IPS-NIHi11 (cell line): ENCODE data around the gene SRSF9.
"Not testable (repeated sequence)": the region's sequence is repeated elsewhere in the genome, so short reads cannot be mapped to it uniquely, and the experiment has no call there.

Experiments used
- DNase-seq: peaks from one replicate; pipeline ENCODE4 v3.0.0; 2012; ENCODE audit warnings: mixed read lengths, low spot score

The SRSF9 gene

DNA sequence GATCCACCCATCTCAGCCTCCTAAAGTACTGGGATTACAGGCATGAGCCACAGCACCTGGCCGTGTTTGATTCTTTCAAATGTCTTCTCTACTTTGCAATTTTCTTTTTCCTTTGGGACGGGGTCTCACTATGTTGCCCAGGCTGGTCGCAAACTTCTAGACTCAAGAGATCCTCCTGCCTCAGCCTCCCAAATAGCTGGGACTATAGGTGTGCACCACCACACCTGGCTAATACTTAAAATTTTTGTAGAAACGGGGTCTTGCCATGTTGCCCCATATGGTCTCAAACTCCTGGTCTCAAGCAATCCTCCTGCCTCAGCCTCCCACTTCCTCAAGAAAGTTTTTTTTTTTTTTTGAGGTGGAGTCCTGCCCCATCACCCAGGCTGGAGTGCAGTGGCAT is 21.6 kb downstream of the SRSF9 start:
- no peak for DNase-seq

DNA sequence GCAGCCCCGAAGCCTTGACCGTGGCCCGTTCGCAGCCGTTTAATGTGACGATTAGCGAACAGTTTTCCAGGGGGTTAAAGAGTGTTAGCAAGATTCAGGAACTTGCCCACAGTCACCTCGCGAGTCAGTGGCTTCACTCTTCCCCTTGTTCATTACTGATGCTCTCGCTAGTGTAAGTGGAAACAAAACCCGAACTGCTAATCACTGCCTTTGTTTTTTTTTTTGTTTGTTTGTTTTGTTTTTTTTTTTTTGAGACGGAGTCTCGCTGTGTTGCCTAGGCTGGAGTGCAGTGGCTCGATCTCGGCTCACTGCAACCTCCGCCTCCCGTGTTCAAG is 22.7 kb downstream of the SRSF9 start:
- DNase-seq = not testable (repeated sequence)

- peak; percentile 85 for DNase-seq
Observed at GRCh38 chr12:120445911-120446843, 23.4 kb downstream of the SRSF9 start, which contains the start of the genes GATC and TRIAP1. Gene GATC (plus strand): TSS chr12:120446444. CDS start chr12:120446481, 37 bp downstream. Gene TRIAP1 (minus strand): TSS chr12:120446384. CDS start chr12:120446372, 12 bp downstream.

DNA sequence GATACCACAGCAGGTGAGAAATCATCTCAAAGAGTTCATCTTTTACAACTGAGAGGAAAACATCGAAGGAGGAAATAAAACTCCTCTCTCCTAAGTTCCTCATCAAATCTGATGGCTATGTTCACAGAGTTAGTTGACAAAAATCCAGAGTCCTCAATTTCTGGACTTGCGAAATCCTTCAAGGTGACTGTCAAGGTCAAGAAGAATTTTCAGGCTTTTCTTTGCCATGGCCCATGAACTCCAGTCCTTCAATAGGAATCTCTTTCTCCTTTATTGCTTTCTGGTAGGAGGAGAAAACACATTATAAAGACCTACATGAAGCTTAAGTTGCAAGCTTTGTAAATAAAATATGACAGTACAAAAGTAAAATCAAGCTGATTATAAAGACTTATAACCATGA is 24.9 kb downstream of the SRSF9 start:
- DNase-seq = no peak

- DNase-seq = peak; percentile 86
Observed at GRCh38 chr12:120439646-120440247, 29.8 kb downstream of the SRSF9 start.

- DNase-seq = no peak
Observed at GRCh38 chr12:120438495-120439198, 30.9 kb downstream of the SRSF9 start.

DNA sequence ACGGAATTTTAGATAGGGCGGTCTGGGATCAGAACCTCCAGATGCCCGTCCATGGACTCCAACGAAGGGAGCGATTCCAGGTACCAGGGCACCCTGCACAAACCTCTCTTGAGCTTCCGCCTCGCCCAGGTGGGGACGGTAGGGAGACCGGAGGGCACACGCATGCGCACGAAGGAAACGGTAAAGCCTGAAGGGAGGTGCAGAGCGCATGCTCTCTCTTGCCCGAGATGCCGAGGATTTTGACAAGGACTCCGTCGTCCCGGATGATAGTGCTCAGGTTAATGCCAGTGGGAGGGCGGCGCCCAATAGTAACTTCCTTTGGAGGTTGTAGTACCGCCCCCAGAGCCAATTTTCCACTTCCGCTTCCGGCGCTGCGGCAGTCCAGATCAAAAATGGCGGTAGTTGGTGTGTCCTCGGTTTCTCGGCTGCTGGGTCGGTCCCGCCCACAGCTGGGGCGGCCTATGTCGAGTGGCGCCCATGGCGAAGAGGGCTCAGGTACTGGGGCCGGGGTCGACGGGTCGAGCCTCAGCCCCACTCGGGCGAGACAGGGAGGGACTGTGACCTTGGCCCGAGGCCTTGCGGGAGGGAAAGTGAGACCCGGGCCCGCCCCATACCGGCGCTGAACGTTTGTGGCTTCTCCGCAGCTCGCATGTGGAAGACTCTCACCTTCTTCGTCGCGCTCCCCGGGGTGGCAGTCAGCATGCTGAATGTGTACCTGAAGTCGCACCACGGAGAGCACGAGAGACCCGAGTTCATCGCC is 31.6 kb downstream of the SRSF9 start, which contains the start of gene COX6A1:
Gene COX6A1, plus strand, starts transcription at position 379 of the 760 bp plus-strand sequence. Its CDS starts 14 bp downstream, at position 393.
- peak; percentile 96 for DNase-seq

- DNase-seq = no peak
Observed at GRCh38 chr12:120432772-120433525, 36.6 kb downstream of the SRSF9 start.

DNA sequence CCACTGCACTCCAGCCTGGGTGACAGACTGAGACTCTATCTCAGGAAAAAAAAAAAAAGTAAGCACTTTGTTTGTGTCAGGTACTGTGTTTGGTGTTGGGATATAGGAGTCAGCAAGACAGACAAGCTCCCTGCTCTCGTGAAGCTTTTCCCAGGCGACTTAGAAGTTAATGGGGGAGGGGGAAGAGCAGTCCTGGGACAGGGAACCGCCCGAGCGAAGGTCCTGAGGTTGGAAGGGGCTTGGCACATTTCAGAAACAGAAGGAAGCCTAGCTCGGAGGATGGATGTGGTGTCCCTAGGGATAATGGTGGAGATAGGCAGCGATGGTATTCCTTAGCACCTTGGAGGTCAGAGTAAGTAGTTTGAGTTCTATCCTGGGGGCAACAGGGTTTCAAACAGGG is 40.2 kb downstream of the SRSF9 start:
- no peak for DNase-seq

GRCh38 chr12:120428597-120429229 is 40.8 kb downstream of the SRSF9 start:
- DNase-seq = no peak

DNA sequence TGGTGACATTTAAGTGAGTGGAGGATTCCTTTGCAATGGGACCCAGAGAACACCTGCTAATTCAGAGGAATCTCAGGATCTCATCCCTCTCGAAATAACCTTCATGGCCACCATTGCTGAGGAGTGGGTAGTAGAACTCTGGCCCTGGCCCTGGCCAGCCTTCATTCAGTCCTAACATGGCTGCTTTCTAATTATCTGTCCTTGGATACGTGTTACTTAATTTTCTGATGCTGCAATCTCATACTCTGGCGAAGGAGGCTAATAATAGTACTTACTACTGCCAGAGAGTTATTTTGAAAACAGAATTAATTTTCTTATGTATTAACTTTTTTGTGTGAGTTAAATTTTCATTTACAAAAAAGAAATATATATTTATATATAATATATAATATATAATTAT is 43.8 kb downstream of the SRSF9 start:
- DNase-seq = no peak

DNA sequence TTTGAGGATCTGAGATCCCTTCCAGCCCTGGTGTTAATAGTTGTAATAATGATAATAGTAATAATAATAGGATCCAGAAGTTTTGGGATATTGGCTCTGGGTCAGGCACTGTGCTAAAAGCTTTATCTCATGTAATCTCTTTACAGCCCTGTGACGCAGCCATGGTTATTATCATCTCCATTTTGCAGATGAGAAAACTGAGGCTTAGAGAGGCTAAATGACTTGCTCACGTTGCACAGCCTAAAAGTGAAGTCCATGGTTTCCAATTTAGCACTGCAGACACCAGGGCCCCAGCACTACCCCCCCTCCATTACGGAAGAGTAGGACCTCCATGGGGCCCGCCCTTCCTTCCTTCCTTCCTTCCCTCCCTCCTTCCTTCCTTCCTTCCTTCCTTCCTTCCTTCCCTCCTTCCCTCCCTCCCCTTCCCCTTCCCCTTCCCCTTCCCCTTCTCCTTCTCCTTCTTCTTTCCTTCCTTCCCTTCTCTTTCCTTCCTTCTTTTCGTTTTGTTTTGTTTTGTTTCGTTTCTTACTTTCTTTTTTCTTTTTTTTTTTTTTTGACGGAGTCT is 46.6 kb downstream of the SRSF9 start:
- DNase-seq = no peak

DNA sequence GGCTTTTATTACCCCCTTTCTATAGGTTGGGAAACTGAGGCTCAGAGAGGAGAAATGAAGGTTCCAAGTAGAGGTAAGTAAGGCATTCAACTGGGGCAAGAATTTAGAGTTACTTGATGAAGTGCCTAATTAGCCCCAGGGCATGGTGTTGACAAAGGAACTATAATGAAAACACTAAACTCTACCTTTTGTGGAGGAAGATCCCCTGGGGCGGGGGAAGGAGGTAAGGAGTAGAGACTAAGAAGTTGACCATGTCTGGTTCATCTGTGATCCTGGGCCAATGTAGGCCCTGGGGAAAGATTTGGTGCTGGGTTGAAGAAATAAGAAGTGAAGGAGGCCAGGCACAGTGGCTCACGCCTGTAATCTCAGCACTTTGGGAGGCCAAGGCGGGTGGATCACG is 47.8 kb downstream of the SRSF9 start:
- no peak for DNase-seq

GRCh38 chr12:120417917-120418580 is 51.5 kb downstream of the SRSF9 start:
- DNase-seq = no peak

DNA sequence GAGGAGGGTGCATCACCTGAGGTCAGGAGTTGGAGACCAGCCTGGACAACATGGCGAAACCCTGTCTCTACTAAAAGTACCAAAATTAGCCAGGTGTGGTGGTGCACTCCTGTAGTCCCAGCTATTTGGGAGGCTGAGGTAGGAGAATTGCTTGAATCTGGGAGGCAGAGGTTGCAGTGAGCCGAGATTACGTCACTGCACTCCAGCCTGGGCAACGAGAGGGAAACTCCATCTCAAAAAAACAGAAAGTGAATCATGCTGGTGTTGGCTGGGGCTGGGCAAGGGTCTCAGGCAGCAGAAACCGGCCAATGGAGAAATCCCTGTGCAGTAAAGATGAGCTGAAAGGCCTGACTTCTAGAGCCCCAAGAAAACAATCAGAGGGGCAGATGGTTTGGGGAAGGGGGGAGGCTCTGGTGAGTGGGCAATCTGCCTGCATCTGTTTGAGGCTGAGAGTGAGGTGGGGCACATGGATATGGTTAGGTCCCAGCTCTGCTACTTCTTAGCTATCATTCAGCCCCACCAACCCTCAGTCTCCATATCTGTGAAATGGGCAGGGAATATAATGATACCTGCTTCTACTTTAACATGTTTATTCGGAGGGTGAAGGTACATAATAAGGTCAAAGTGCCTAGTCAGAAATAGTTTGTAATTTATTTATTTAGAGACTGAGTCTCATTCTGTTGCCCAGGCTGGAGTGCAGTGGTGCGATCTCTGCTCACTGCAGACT is 52.9 kb downstream of the SRSF9 start:
- DNase-seq = no peak

GRCh38 chr12:120413901-120414695 is 55.5 kb downstream of the SRSF9 start:
- DNase-seq = peak; percentile 89

DNA sequence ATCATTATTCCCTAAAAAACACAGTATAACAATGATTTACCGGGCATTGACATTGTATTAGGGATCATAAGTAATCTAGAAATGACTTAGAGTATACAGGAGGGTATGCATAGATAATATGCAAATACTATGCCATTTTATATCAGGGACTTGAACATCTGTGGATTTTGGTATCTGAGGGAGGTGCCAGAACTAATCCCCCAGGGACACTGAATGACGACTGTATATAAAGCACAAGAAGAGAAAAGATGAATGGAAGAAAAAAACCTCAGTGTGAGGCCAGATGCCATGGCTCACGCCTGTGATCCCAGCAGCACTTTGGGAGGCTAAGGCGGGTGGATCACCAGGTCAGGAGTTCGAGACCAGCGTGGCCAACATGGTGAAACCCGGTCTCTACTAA is 57.1 kb downstream of the SRSF9 start:
- DNase-seq = no peak
